GM23338 (cell line): Measurements from ENCODE around the gene HIPK1. TPM values are rescaled to one million over a fixed set of nuclear protein-coding genes. Genes with fewer than 3 reads are reported as not detected.

ENCODE experiments used
- ATAC-seq: fragments of 200-7000 bp; cut with Tn5 transposase; 3 replicates; pipeline ENCODE4 v1.9.1; 2020
- DNase-seq: peaks from one replicate; pipeline ENCODE4 v3.0.0-alpha.2; 2015; ENCODE audit warnings: low spot score
- H2AFZ ChIP-seq: fragments of 200-600 bp; sonication (generic); 2 replicates; pipeline ENCODE4 v1.8.0; 2016; ENCODE audit warnings: antibody characterized with exemption, mild to moderate bottlenecking, moderate library complexity
- H3F3A ChIP-seq: fragments of 200-600 bp; sonication (generic); replicated peaks from 2 replicates; pipeline ENCODE4 v1.8.0; 2017; ENCODE audit warnings: antibody characterized with exemption, mixed run types, low read depth
- H3K27ac ChIP-seq: fragments of 200-600 bp; sonication (generic); 2 replicates; pipeline ENCODE4 v1.6.1; 2016; ENCODE audit warnings: low read depth
- H3K27me3 ChIP-seq: fragments of 200-600 bp; sonication (generic); 2 replicates; pipeline ENCODE4 v1.8.0; 2016; ENCODE audit warnings: mild to moderate bottlenecking, mixed run types, moderate library complexity; ENCODE audit not compliant: insufficient read depth
- H3K36me3 ChIP-seq: fragments of 200-600 bp; sonication (generic); 2 replicates; pipeline ENCODE4 v1.8.0; 2016; ENCODE audit warnings: mild to moderate bottlenecking; ENCODE audit not compliant: insufficient read depth
- H3K4me1 ChIP-seq: fragments of 200-600 bp; sonication (generic); 2 replicates; pipeline ENCODE4 v1.8.0; 2016; ENCODE audit warnings: mild to moderate bottlenecking, moderate library complexity; ENCODE audit not compliant: insufficient read depth
- H3K4me2 ChIP-seq: fragments of 200-600 bp; sonication (generic); 2 replicates; pipeline ENCODE4 v1.7.1; 2017; ENCODE audit warnings: mixed run types
- H3K4me3 ChIP-seq: fragments of 200-600 bp; sonication (generic); 2 replicates; pipeline ENCODE4 v1.6.1; 2016; ENCODE audit warnings: mixed run types
- H3K79me2 ChIP-seq: fragments of 200-600 bp; sonication (generic); replicated peaks from 2 replicates; pipeline ENCODE4 v1.8.0; 2017; ENCODE audit warnings: mild to moderate bottlenecking; ENCODE audit not compliant: insufficient read depth
- H3K9me2 ChIP-seq: fragments of 200-600 bp; sonication (generic); 2 replicates; pipeline ENCODE4 v1.8.0; 2017; ENCODE audit not compliant: insufficient read depth
- H4K20me1 ChIP-seq: fragments of 200-600 bp; sonication (generic); replicated peaks from 2 replicates; pipeline ENCODE4 v1.8.0; 2017; ENCODE audit warnings: mild to moderate bottlenecking; ENCODE audit not compliant: insufficient read depth
- H3K27ac Mint-ChIP-seq: 2 replicates; pipeline ENCODE4 v1.8.0; 2020; ENCODE audit warnings: inconsistent platforms, mild to moderate bottlenecking, moderate library complexity, mixed read lengths
- H3K27me3 Mint-ChIP-seq: 3 replicates; pipeline ENCODE4 v1.8.0; 2022; ENCODE audit warnings: low read depth, mild to moderate bottlenecking, moderate library complexity, mixed read lengths, inconsistent platforms; ENCODE audit not compliant: insufficient read depth, poor library complexity
- H3K36me3 Mint-ChIP-seq: 3 replicates; pipeline ENCODE4 v1.8.0; 2021; ENCODE audit warnings: low read depth, mild to moderate bottlenecking, inconsistent platforms, moderate library complexity, mixed read lengths
- H3K4me1 Mint-ChIP-seq: 3 replicates; pipeline ENCODE4 v1.8.0; 2020; ENCODE audit warnings: mild to moderate bottlenecking, inconsistent platforms, mixed read lengths
- H3K4me3 Mint-ChIP-seq: 3 replicates; pipeline ENCODE4 v1.8.0; 2021; ENCODE audit warnings: moderate library complexity, mild to moderate bottlenecking, inconsistent platforms, mixed read lengths
- H3K9me3 Mint-ChIP-seq: 3 replicates; pipeline ENCODE4 v1.8.0; 2020; ENCODE audit warnings: moderate library complexity, mild to moderate bottlenecking, inconsistent platforms, mixed read lengths
- CREB1 ChIP-seq: fragments of 250-450 bp; sonication (Bioruptor Pico); IDR thresholded peaks from 2 replicates; pipeline ENCODE4 v1.5.0; 2020; ENCODE audit warnings: low read depth, mild to moderate bottlenecking, moderate library complexity
- EZH2 ChIP-seq: fragments of 200-600 bp; sonication (generic); IDR thresholded peaks from one replicate; pipeline ENCODE4 v1.8.0; 2017; ENCODE audit warnings: antibody characterized with exemption, mild to moderate bottlenecking, low read depth; ENCODE audit not compliant: unreplicated experiment
- POLR2AphosphoS5 ChIP-seq: IDR thresholded peaks from 2 replicates; pipeline ENCODE4 v1.6.1; 2016; ENCODE audit warnings: antibody characterized with exemption, low read depth
- REST ChIP-seq: IDR thresholded peaks from one replicate; pipeline ENCODE4 v1.6.1; 2018; ENCODE audit warnings: antibody characterized with exemption; ENCODE audit not compliant: unreplicated experiment
- ZNF462 ChIP-seq: fragments of 250-450 bp; sonication (Bioruptor Pico); IDR thresholded peaks from 2 replicates; pipeline ENCODE4 v1.5.0; 2020; ENCODE audit warnings: mild to moderate bottlenecking, moderate library complexity
- polyA plus RNA-seq: library from polyadenylated mRNA; unstranded; fragments of >200 nt; fragmentation: Nextera tagmentation; extraction: Ambion mirVana; gene quantifications from 2 replicates; pipeline ENCODE4 v1.2.1, GENCODE V29; 2016
- total RNA-seq: library from RNA; depleted of rRNA; stranded (reverse); fragments of >200 nt; shearing (Covaris generic); gene quantifications from 2 replicates; pipeline ENCODE4 v1.2.3, GENCODE V29; 2014

HIPK1 gene
- total and polyA plus RNA-seq, 2 experiments from 2014 or later = 14.3 to 47.5 TPM

- Mint-ChIP-seq H3K27ac (no peak overlapping the region), H3K9me3 (peaks cover 19% of the 10 kb centered on the region), H3K36me3 (peaks cover 17% of the 10 kb centered on the region), H3K4me3 (no peak overlapping the region), H3K27me3 (peaks cover 21% of the 10 kb centered on the region), H3K4me1 (peaks cover 35% of the 10 kb centered on the region)
- Histone ChIP-seq H3F3A (peaks cover 16% of the 10 kb centered on the region), H3K36me3 (peaks cover 17% of the 10 kb centered on the region), H3K27me3 (peaks cover 3% of the 10 kb centered on the region; the same call in 1 of the 2 replicates), H3K4me2 (no peak overlapping the region), H4K20me1 (no peaks in the 10 kb centered on the region), H3K27ac (no peak overlapping the region), H3K79me2 (no peaks in the 10 kb centered on the region), H3K4me3 (no peak overlapping the region), H2AFZ (peak overlapping the region; percentile 66; the same call in 1 of the 2 replicates), H3K4me1 (peaks cover 29% of the 10 kb centered on the region), H3K9me2 (peaks cover 4% of the 10 kb centered on the region; the same call in 1 of the 2 replicates)
- ATAC-seq (no peak), DNase-seq (no peak)
- TF ChIP-seq POLR2AphosphoS5 (no peak), ZNF462 (CRISPR knock-in tag) (no peak), CREB1 (no peak), REST (no peak), EZH2 (no peak)
Observed at GRCh38 chr1:113999233-113999632, 70.1 kb downstream of the HIPK1 start.
